ENCODE data around the gene PRDM16. TPM values are rescaled to one million over a fixed set of nuclear protein-coding genes. Genes with fewer than 3 reads are reported as not detected.

PRDM16 gene
- total RNA-seq (2021; fragmentation: NEBNext Ultra II Directional; extraction: Animal tissue kit (Norgen Biotek cat#: 25700)): 0.43 and 0.46 TPM in 2 replicates
- 0.38 and 0.39 TPM in 2 replicates for polyA plus RNA-seq (2011; rRNA removed)
- polyA plus RNA-seq (2011; cell fraction: cytosol; rRNA removed): 0.54 TPM
- 1.1 TPM for polyA plus RNA-seq (2011; cell fraction: nucleus; rRNA removed)
- 0.25 to 0.69 TPM (median 0.53 TPM) in 4 replicates for polyA plus RNA-seq (2012, experiment 1 of 2)
- polyA plus RNA-seq (2012, experiment 2 of 2): 0.14 TPM
- polyA plus RNA-seq (2013, experiment 1 of 2): 0.18 TPM
- 0.26 TPM for polyA plus RNA-seq (2013, experiment 2 of 2)
- polyA minus RNA-seq (2011; rRNA and poly(A)+ RNA removed): 0.13 and 0.24 TPM in 2 replicates
- polyA minus RNA-seq (2011; cell fraction: cytosol; rRNA and poly(A)+ RNA removed): 0.15 TPM
- 1.2 TPM for polyA minus RNA-seq (2011; cell fraction: nucleus; rRNA and poly(A)+ RNA removed)
- long read RNA-seq, experiment 1: 0 reads
- long read RNA-seq, experiment 2: 0 reads

DNA sequence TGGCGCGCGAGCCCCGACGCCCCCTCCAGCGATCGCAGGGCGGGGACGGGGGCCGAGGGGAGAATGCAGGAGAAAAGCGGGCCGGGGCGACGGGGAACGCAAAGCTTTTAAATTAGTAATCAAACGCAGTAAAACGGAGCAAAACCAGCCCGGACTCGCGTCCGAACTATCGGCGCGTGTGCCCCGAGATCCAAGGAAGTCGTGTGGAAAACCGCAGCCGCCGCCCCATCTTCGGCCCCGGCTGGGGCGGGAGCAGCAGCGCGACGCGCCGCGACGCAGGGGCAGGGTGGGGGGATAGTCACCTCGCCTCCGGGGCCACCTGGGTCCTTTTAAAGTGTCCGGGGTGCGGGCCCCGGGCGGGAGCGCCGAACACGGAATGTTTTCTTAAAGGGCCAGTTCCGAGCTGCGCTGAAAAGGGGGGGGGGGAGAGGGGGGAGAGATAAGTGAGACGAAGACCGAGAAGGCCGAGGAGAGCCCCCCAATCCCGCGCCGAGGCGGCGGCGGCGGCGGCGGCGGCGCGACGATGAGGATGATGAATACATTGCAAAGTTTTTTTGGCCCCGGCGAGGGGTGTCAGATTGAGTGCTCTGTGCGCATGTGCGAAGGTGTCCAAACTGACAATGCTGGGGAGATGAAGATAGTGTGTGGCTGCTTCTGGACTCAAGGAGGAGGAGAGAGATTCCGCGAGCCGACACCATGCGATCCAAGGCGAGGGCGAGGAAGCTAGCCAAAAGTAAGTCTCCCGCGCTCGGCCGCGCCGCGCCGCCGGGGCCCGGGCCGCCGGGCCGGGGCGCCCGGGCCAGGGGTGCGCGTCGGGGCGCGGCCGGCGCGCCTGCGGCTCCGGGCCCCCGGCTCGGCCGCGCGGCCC lies at the start of gene PRDM16:
PRDM16 (plus strand) TSS at position 640 of the 868 bp plus-strand sequence; CDS start at position 697, 57 bp downstream.
- Histone ChIP-seq H4K5ac (ENCODE audit: insufficient read length, low read depth, low read length) (no peak within 1 kb of the TSS), H3K4ac (replicated peaks; ENCODE audit: insufficient read length, low read depth, low read length) (no peak within 1 kb of the TSS), H3K36me3 (ENCODE audit: control insufficient read depth in 2 of 4, insufficient read depth in 4 of 4, low read length in 3 of 4) (peaks cover 0 to 18% (median 0%) of the 10 kb centered on the region in 4 experiments; a peak in 1 of 8 replicates), H2AFZ (ENCODE audit: low read length) (no peak within 1 kb of the TSS), H3K4me2 (ENCODE audit: insufficient read depth in 1 of 2, low read depth in 2 of 2, low read length in 2 of 2) (peak within 1 kb of the TSS; percentile 68 to 75), H2AK5ac (ENCODE audit: low read depth, low read length) (no peak within 1 kb of the TSS), H3K79me1 (ENCODE audit: low read depth, low read length) (no peaks in the 10 kb centered on the region), H3K4me1 (replicated peaks in 1 of 4; ENCODE audit: control insufficient read depth in 3 of 4, insufficient read depth in 4 of 4, low read length in 3 of 4) (peaks cover 0 to 44% (median 27%) of the 10 kb centered on the region in 4 experiments; a peak in 6 of 7 replicates), H3K79me2 (ENCODE audit: control insufficient read depth in 1 of 2, insufficient read depth in 2 of 2, low read length in 2 of 2) (no peaks in the 10 kb centered on the region), H4K91ac (replicated peaks; ENCODE audit: insufficient read length, low read length) (no peak within 1 kb of the TSS), H2BK15ac (ENCODE audit: low read length) (no peak within 1 kb of the TSS), H3K23ac (ENCODE audit: insufficient read length) (no peak within 1 kb of the TSS), H2BK12ac (ENCODE audit: low read depth, low read length) (no peak within 1 kb of the TSS), H3K4me3 (ENCODE audit: extremely low read depth in 1 of 4, insufficient read depth in 2 of 4, low read depth in 3 of 4, low read length in 4 of 4) (peak within 1 kb of the TSS; percentile 19 to 66 (median 35)), H3K27me3 (replicated peaks in 1 of 4; ENCODE audit: control insufficient read depth in 3 of 4, extremely low read depth in 1 of 4, insufficient read depth in 3 of 4, low read length in 3 of 4) (peaks cover 90 to 96% (median 92%) of the 10 kb centered on the region in 4 experiments), H3K18ac (ENCODE audit: extremely low read depth, low read length) (no peak within 1 kb of the TSS), H3K9me3 (ENCODE audit: insufficient read depth in 2 of 2, low read depth in 1 of 2, low read length in 1 of 2) (no peaks in the 10 kb centered on the region), H2BK5ac (ENCODE audit: low read depth, low read length) (no peak within 1 kb of the TSS), H3K9ac (replicated peaks in 1 of 4; ENCODE audit: extremely low read depth in 1 of 4, low read depth in 3 of 4, low read length in 3 of 4) (no peak within 1 kb of the TSS), H3K14ac (ENCODE audit: insufficient read length) (no peak within 1 kb of the TSS), H2BK120ac (replicated peaks; ENCODE audit: low read depth, low read length) (no peak within 1 kb of the TSS), H3K23me2 (ENCODE audit: low read depth, low read length) (peaks cover 13% of the 10 kb centered on the region; the same call in 1 of the 2 replicates), H2BK20ac (ENCODE audit: low read length) (no peak within 1 kb of the TSS), H3K27ac (ENCODE audit: low read depth, low read length) (no peak within 1 kb of the TSS), H4K8ac (ENCODE audit: extremely low read depth, insufficient read depth, low read length) (peak within 1 kb of the TSS; percentile 51; the same call in 1 of the 2 replicates), H3K56ac (replicated peaks; ENCODE audit: insufficient read length, low read depth, low read length) (no peak within 1 kb of the TSS), H4K20me1 (replicated peaks in 1 of 2; ENCODE audit: control insufficient read depth in 1 of 2, insufficient read depth in 2 of 2, low read length in 2 of 2) (peaks cover 6 to 20% of the 10 kb centered on the region in 2 experiments)
- FAIRE-seq (no peak), DNase-seq (ENCODE audit: low read depth in 1 of 2, low spot score in 2 of 2) (peak in 1 of 2 experiments; percentile 64)
- CTCF ChIA-PET (ENCODE audit: partially characterized antibody): interaction anchor here (3.3 kb wide), 1 partner anchor 215 kb away, joined by 32 read pairs; no protein-coding TSS in a partner anchor
- peak; percentile 84 for TF ChIP-seq RNF2 (IDR thresholded peaks at IDR 0.05; ENCODE audit: borderline replicate concordance, low read depth, low read length, missing control alignments, poor library complexity, severe bottlenecking)
- TF ChIP-seq, protein P1, sequence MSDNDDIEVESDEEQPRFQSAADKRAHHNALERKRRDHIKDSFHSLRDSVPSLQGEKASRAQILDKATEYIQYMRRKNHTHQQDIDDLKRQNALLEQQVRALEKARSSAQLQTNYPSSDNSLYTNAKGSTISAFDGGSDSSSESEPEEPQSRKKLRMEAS (IDR thresholded peaks at IDR 0.05): 0 out of 2 replicates have a peak, but pooled peaks have one; percentile 10
- TF ChIP-seq TAF1 (IDR thresholded peaks at IDR 0.05; ENCODE audit: low read depth, low read length): no peak
- no peak for TF ChIP-seq POLR2A (IDR thresholded peaks at IDR 0.05; ENCODE audit: control extremely low read depth in 1 of 2, low read depth in 2 of 2, low read length in 2 of 2)
- TF ChIP-seq NRF1 (IDR thresholded peaks at IDR 0.05; ENCODE audit: low read depth, low read length): peak; percentile 52
- peak; percentile 66 for TF ChIP-seq SUZ12 (IDR thresholded peaks at IDR 0.05; ENCODE audit: low read length)
- POLR2A ChIA-PET (ENCODE audit: partially characterized antibody): interaction anchor here (1.3 kb wide), 1 partner anchor 543 kb away, joined by 3 read pairs; the partner anchor contains the start of gene PANK4
- WGBS, 2 experiments (ENCODE audit: extremely low coverage in 1 of 2, insufficient coverage in 1 of 2, insufficient read length in 1 of 2, insufficient replicate concordance in 2 of 2, low coverage in 1 of 2, low lambda C conversion rate in 2 of 2, missing lambda C conversion rate in 1 of 2): 4% methylated on average over 22 of the region's 106 CpGs; no CpG with 5 or more reads in 1 of the 2 experiments

Measured in H1 (cell line).